Osteocyte (in vitro differentiated cells): ENCODE results near the gene PGC. TPM values are rescaled to one million over a fixed set of nuclear protein-coding genes. Genes with fewer than 3 reads are reported as not detected.

Source experiments
- DNase-seq: peaks from one replicate; pipeline ENCODE4 v3.0.0; 2021; ENCODE audit warnings: mixed read lengths; ENCODE audit not compliant: unreplicated experiment; ENCODE audit errors: extremely low spot score
- H3K27ac Mint-ChIP-seq: one replicate; pipeline ENCODE4 v1.8.0; 2021; ENCODE audit warnings: mild to moderate bottlenecking, mixed read lengths; ENCODE audit not compliant: unreplicated experiment
- H3K27me3 Mint-ChIP-seq: one replicate; pipeline ENCODE4 v1.8.0; 2021; ENCODE audit warnings: mixed read lengths; ENCODE audit not compliant: unreplicated experiment
- H3K36me3 Mint-ChIP-seq: one replicate; pipeline ENCODE4 v1.8.0; 2021; ENCODE audit warnings: mixed read lengths; ENCODE audit not compliant: unreplicated experiment
- H3K4me1 Mint-ChIP-seq: one replicate; pipeline ENCODE4 v1.8.0; 2021; ENCODE audit warnings: mixed read lengths; ENCODE audit not compliant: unreplicated experiment
- H3K4me3 Mint-ChIP-seq: one replicate; pipeline ENCODE4 v1.8.0; 2021; ENCODE audit warnings: mild to moderate bottlenecking, moderate library complexity, mixed read lengths; ENCODE audit not compliant: unreplicated experiment
- H3K9me3 Mint-ChIP-seq: one replicate; pipeline ENCODE4 v1.8.0; 2021; ENCODE audit warnings: mixed read lengths; ENCODE audit not compliant: unreplicated experiment
- CTCF ChIP-seq: fragments of 200-600 bp; sonication (generic); IDR thresholded peaks from 2 replicates; pipeline ENCODE4 v1.5.0; 2021; ENCODE audit warnings: antibody characterized with exemption, mild to moderate bottlenecking, moderate library complexity
- total RNA-seq: library from RNA; stranded (reverse); gene quantifications from 2 replicates; pipeline ENCODE4 v1.2.1, GENCODE V29; 2021

Gene PGC
- total RNA-seq, 1 donor from 2014 or later = not detected

GRCh38 chr6:41755895-41756294 is 8.7 kb upstream of the PGC start:
- H3K4me1 Mint-ChIP-seq = no peaks in the 10 kb centered on the region
- no peaks in the 10 kb centered on the region for H3K36me3 Mint-ChIP-seq
- H3K9me3 Mint-ChIP-seq = no peaks in the 10 kb centered on the region
- DNase-seq = no peak
- H3K27me3 Mint-ChIP-seq = peaks cover 23% of the 10 kb centered on the region
- no peak for TF ChIP-seq CTCF
- H3K27ac Mint-ChIP-seq = no peak overlapping the region
- H3K4me3 Mint-ChIP-seq = no peak overlapping the region

- no peaks in the 10 kb centered on the region for H3K4me1 Mint-ChIP-seq
- no peaks in the 10 kb centered on the region for H3K36me3 Mint-ChIP-seq
- no peak overlapping the region for H3K4me3 Mint-ChIP-seq
- H3K27me3 Mint-ChIP-seq = peaks cover 25% of the 10 kb centered on the region
- no peak for TF ChIP-seq CTCF
- no peak overlapping the region for H3K27ac Mint-ChIP-seq
- DNase-seq = no peak
- no peaks in the 10 kb centered on the region for H3K9me3 Mint-ChIP-seq
Measured at GRCh38 chr6:41750374-41750773, 3.2 kb upstream of the PGC start.

- H3K27ac Mint-ChIP-seq = no peak overlapping the region
- no peak for DNase-seq
- no peak for TF ChIP-seq CTCF
- no peak overlapping the region for H3K4me3 Mint-ChIP-seq
- no peaks in the 10 kb centered on the region for H3K36me3 Mint-ChIP-seq
- no peaks in the 10 kb centered on the region for H3K4me1 Mint-ChIP-seq
- peaks cover 14% of the 10 kb centered on the region for H3K27me3 Mint-ChIP-seq
- no peaks in the 10 kb centered on the region for H3K9me3 Mint-ChIP-seq
Measured at GRCh38 chr6:41748542-41748941, 1.3 kb upstream of the PGC start.

- Mint-ChIP-seq H3K9me3 (no peaks in the 10 kb centered on the region), H3K4me1 (no peaks in the 10 kb centered on the region), H3K36me3 (no peaks in the 10 kb centered on the region), H3K27me3 (peaks cover 10% of the 10 kb centered on the region), H3K4me3 (no peak overlapping the region), H3K27ac (no peak overlapping the region)
- DNase-seq = no peak
- TF ChIP-seq CTCF = no peak
Measured at GRCh38 chr6:41748102-41748477, 893 bp upstream of the PGC start.

GRCh38 chr6:41746107-41746506 is 1.1 kb downstream of the PGC start:
- H3K27me3 Mint-ChIP-seq = peaks cover 8% of the 10 kb centered on the region
- no peak overlapping the region for H3K4me3 Mint-ChIP-seq
- no peaks in the 10 kb centered on the region for H3K4me1 Mint-ChIP-seq
- no peak overlapping the region for H3K27ac Mint-ChIP-seq
- TF ChIP-seq CTCF = no peak
- H3K36me3 Mint-ChIP-seq = no peaks in the 10 kb centered on the region
- H3K9me3 Mint-ChIP-seq = no peaks in the 10 kb centered on the region
- DNase-seq = no peak
